ENCODE results near the gene EXOC3L1. TPM values are rescaled to one million over a fixed set of nuclear protein-coding genes. Genes with fewer than 3 reads are reported as not detected.

EXOC3L1 gene
- total and polyA plus RNA-seq, 2 of the 13 experiments (the other 11 are each of a cell fraction or from before 2014, with no cell fraction given), result 0.12 TPM; not detected in 1

DNA sequence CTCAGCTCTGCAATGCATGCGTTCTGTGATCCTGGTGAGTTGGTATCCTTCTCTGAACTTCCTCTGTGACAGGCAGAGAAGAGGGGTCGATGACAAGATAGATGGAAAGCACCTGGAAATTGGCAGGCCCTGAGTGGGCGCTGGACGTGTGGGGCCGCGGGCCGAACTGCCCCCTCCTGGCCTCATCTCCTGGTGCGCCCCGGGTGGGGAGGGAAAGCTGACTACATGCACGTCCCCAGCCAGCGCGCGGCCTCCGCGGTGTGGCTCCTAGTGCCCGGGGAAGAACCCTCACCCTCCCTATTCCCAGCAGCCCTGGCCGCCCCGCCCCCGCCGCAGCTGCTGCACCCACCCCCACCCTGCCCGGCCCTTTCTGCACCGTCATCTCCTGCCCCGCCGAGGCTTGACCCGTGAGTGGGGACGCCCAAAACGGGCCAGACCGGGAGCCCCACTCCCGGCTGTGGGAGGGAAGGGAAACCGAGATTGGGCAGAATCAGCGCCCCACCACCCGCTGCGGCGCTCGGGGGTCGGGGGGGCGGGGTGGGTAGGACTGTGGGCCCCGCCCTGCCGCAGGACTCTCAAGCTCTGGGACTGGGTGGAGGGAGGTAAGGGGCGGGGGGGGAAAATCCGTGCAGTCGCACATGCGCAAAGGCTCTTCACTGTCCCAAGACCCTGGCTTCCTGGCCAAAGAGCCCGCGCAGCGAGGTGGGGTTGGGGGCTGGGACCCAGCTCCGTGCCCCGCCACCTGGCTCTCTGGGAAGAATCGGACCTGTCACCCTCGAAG is 19.6 kb downstream of the EXOC3L1 start, which contains the start of gene NOL3 (continued):
- TF ChIP-seq RFXANK (CRISPR knock-in tag; IDR thresholded peaks at IDR 0.05), result no peak
- TF ChIP-seq STAG1 (CRISPR knock-in tag; IDR thresholded peaks at IDR 0.05), result no peak
- peak; percentile 40; the same call in 1 of the 2 replicates for TF ChIP-seq MAZ (IDR thresholded peaks at IDR 0.05; ENCODE audit: borderline replicate concordance, low read depth, low read length)
- TF ChIP-seq MAZ (CRISPR knock-in tag; IDR thresholded peaks at IDR 0.05; ENCODE audit: low read depth), result peak; percentile 73
- TF ChIP-seq NFYB (CRISPR knock-in tag; IDR thresholded peaks at IDR 0.05), result 0 out of 2 replicates have a peak, but pooled peaks have one; percentile 28
- no peak for TF ChIP-seq THAP7 (CRISPR knock-in tag; IDR thresholded peaks at IDR 0.05)
- peak; percentile 49; the same call in 1 of the 2 replicates for TF ChIP-seq HOXD1 (CRISPR knock-in tag; IDR thresholded peaks at IDR 0.05)
- TF ChIP-seq ERF (CRISPR knock-in tag; IDR thresholded peaks at IDR 0.05), result no peak; the same call in 1 of the 2 replicates
- no peak for TF ChIP-seq CSRNP2 (CRISPR knock-in tag; conservative IDR thresholded peaks at IDR 0.05; ENCODE audit: low read depth)
- TF ChIP-seq PCBP2 (optimal IDR thresholded peaks at IDR 0.05; ENCODE audit: low read depth, low read length, poor library complexity, severe bottlenecking), result no peak
- TF ChIP-seq, protein P1, sequence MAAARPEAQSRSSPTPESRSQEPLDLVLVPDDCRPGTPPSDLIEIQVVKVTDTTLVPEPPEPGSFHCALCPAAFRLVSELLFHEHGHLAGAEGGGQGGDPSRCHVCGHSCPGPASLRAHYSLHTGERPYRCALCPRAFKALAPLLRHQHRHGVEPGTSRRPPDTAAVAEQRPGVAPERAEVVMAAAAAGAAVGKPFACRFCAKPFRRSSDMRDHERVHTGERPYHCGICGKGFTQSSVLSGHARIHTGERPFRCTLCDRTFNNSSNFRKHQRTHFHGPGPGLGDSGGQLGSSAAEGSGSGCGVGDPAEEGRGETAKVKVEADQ (CRISPR knock-in tag; IDR thresholded peaks at IDR 0.05; ENCODE audit: borderline replicate concordance), result no peak; the same call in 1 of the 2 replicates
- peak; percentile 66 for TF ChIP-seq ZNF768 (CRISPR knock-in tag; IDR thresholded peaks at IDR 0.05)
- TF ChIP-seq ZBED4 (CRISPR knock-in tag; IDR thresholded peaks at IDR 0.05; ENCODE audit: borderline replicate concordance), result no peak
- peak; percentile 15; the same call in 1 of the 2 replicates for TF ChIP-seq E2F1 (CRISPR knock-in tag; IDR thresholded peaks at IDR 0.05)
- TF ChIP-seq HMG20A (CRISPR knock-in tag; IDR thresholded peaks at IDR 0.05; ENCODE audit: borderline replicate concordance), result no peak
- TF ChIP-seq ATF7-NPFF (CRISPR knock-in tag; IDR thresholded peaks at IDR 0.05; ENCODE audit: low read depth), result no peak
- TF ChIP-seq ZNF124 (CRISPR knock-in tag; IDR thresholded peaks at IDR 0.05), result no peak; the same call in 1 of the 2 replicates
- TF ChIP-seq KAT8 (CRISPR knock-in tag; IDR thresholded peaks at IDR 0.05), result 0 out of 2 replicates have a peak, but pooled peaks have one; percentile 49
- TF ChIP-seq KAT7 (CRISPR knock-in tag; IDR thresholded peaks at IDR 0.05; ENCODE audit: borderline replicate concordance), result no peak
- no peak for TF ChIP-seq ZNF563 (CRISPR knock-in tag; IDR thresholded peaks at IDR 0.05)
- TF ChIP-seq NONO (IDR thresholded peaks at IDR 0.05), result no peak
- 0 out of 2 replicates have a peak, but pooled peaks have one; percentile 1 for TF ChIP-seq NONO (CRISPR knock-in tag; conservative IDR thresholded peaks at IDR 0.05)
- no peak for TF ChIP-seq SMARCC2 (IDR thresholded peaks at IDR 0.05)

All from HepG2 (cell line).